Small intestine (tissue), 7 donors: ENCODE measurements around the gene PPRC1. TPM values are rescaled to one million over a fixed set of nuclear protein-coding genes. Genes with fewer than 3 reads are reported as not detected.

Experiments used
- DNase-seq, 2 donors: peaks; one replicate each; pipeline versions ENCODE4 v3.0.0 to v3.0.0-alpha.2; 2013
- FAIRE-seq: peaks from 2 replicates; lab custom pipeline; 2012; peaks lifted over from hg19 to GRCh38; lab: Jason Lieb, UNC
- H3K27ac ChIP-seq, 3 donors: one replicate each; pipeline ENCODE4 v1.5.1; 2013; ENCODE audit warnings: low read length in 2 of 3, mild to moderate bottlenecking in 2 of 3, control low read depth in 1 of 3, inconsistent platforms in 1 of 3, low read depth in 1 of 3, moderate library complexity in 1 of 3
- H3K27me3 ChIP-seq, 3 donors: one replicate each; pipeline ENCODE4 v1.6.1; 2013; ENCODE audit warnings: low read length in 3 of 3, inconsistent platforms in 1 of 3; ENCODE audit not compliant: control insufficient read depth in 3 of 3, insufficient read depth in 3 of 3
- H3K36me3 ChIP-seq, 3 donors: one replicate each; pipeline ENCODE4 v1.6.1; 2013; ENCODE audit warnings: low read length in 3 of 3, inconsistent platforms in 1 of 3, low read depth in 1 of 3, mild to moderate bottlenecking in 1 of 3, moderate library complexity in 1 of 3; ENCODE audit not compliant: control insufficient read depth in 3 of 3, insufficient read depth in 2 of 3
- H3K4me1 ChIP-seq, 3 donors: one replicate each; pipeline ENCODE4 v1.6.1; 2013; ENCODE audit warnings: low read length in 2 of 3, inconsistent platforms in 1 of 3, low read depth in 1 of 3, mild to moderate bottlenecking in 1 of 3, moderate library complexity in 1 of 3; ENCODE audit not compliant: control insufficient read depth in 3 of 3, insufficient read depth in 2 of 3
- H3K4me3 ChIP-seq, 3 donors: one replicate each; pipeline ENCODE4 v1.5.1; 2013; ENCODE audit warnings: low read length in 3 of 3, control low read depth in 1 of 3, inconsistent platforms in 1 of 3, low read depth in 1 of 3, mild to moderate bottlenecking in 1 of 3, moderate library complexity in 1 of 3
- H3K9me3 ChIP-seq, 2 donors: one replicate each; pipeline ENCODE4 v1.6.1; 2013; ENCODE audit warnings: low read depth in 1 of 2, low read length in 1 of 2; ENCODE audit not compliant: control insufficient read depth in 2 of 2, insufficient read depth in 1 of 2
- WGBS, 3 donors: extraction: QIAGEN DNeasy Blood & Tissue Kit; methylation state at CpG; one replicate each; pipeline ENCODE4 v1.1.7; 2013; 5-methylcytosine and 5-hydroxymethylcytosine counted together
- polyA plus RNA-seq, 4 donors: library from polyadenylated mRNA; stranded (reverse) in 3 of 4; unstranded in 1 of 4; fragments of 200-250 nt in 3 of 4; fragments of 120-200 nt in 1 of 4; gene quantifications; one replicate each; pipeline versions ENCODE4 v1.2.1 to v1.2.3, GENCODE V29; 2013
- donor health status: healthy with polysubstance abuse.
- donor health status: control.
- donor health status: control.
- donor health status: Bipolar disorder and iron deficiency.
- donor health status: healthy.

The PPRC1 gene
- polyA plus RNA-seq, 4 donors, result 4.5 to 26.5 (median 11.9) TPM

DNA sequence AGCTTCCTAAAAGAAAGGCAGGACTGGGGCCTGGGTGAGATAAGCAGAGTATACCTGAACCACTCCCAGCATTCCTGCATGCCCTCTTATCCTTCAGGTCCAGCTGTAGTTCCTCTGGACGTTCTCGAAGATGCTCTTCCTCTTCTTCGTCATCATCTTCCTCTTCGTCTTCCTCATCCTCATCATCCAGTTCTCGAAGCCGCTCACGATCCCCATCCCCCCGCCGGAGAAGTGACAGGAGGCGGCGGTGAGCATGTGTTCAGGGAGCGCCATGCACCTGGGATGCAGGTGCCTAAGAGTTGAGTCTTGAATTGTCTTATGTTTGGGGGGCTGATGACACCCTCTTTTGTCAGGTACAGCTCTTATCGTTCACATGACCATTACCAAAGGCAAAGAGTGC is 15.4 kb downstream of the PPRC1 start:
- FAIRE-seq (no peak), DNase-seq (no peak)
- Histone ChIP-seq H3K27ac (no peak overlapping the region), H3K4me1 (peaks cover 0 to 18% (median under 1%) of the 10 kb centered on the region in 3 donors), H3K36me3 (peaks cover 7 to 51% (median 14%) of the 10 kb centered on the region in 3 donors), H3K9me3 (no peaks in the 10 kb centered on the region), H3K27me3 (no peaks in the 10 kb centered on the region), H3K4me3 (no peak overlapping the region)
- WGBS, 3 donors, result 94 to 97% (median 95%) methylated on average over 13 of the region's 13 CpGs

- H3K4me3 ChIP-seq, result peak overlapping the region in 2 of 3 donors; percentile 45 to 94
- FAIRE-seq (no peak), DNase-seq (peak in 1 of 2 donors; percentile 64)
- H3K4me1 ChIP-seq, result peaks cover 0 to 20% (median 2%) of the 10 kb centered on the region in 3 donors
- H3K9me3 ChIP-seq, result no peaks in the 10 kb centered on the region
- H3K27ac ChIP-seq, result peak overlapping the region; percentile 85 to 97 (median 88)
- H3K27me3 ChIP-seq, result no peaks in the 10 kb centered on the region
- peaks cover 2 to 51% (median 11%) of the 10 kb centered on the region in 3 donors for H3K36me3 ChIP-seq
- 21 to 64% (median 33%) methylated on average over 3 of the region's 3 CpGs for WGBS, 3 donors
Measured at GRCh38 chr10:102150970-102151773, 18.3 kb downstream of the PPRC1 start.

- peak within 1 kb of the TSS; percentile 85 to 97 (median 88) for H3K27ac ChIP-seq
- DNase-seq, result peak; percentile 98 to 100
- H3K4me3 ChIP-seq, result peak within 1 kb of the TSS; percentile 81 to 94 (median 89)
- peaks cover 0 to 20% (median 2%) of the 10 kb centered on the region in 3 donors for H3K4me1 ChIP-seq
- WGBS, 3 donors, result 3 to 4% (median 4%) methylated on average over 59 of the region's 59 CpGs
- FAIRE-seq, result no peak
- H3K27me3 ChIP-seq, result no peaks in the 10 kb centered on the region
- peaks cover 4 to 48% (median 11%) of the 10 kb centered on the region in 3 donors for H3K36me3 ChIP-seq
- H3K9me3 ChIP-seq, result no peaks in the 10 kb centered on the region
Measured at GRCh38 chr10:102151774-102152544, 19.1 kb downstream of the PPRC1 start, which contains the start of gene NOLC1. Gene NOLC1, plus strand, starts transcription at chr10:102152389. Its CDS starts 22 bp downstream, at chr10:102152411.

DNA sequence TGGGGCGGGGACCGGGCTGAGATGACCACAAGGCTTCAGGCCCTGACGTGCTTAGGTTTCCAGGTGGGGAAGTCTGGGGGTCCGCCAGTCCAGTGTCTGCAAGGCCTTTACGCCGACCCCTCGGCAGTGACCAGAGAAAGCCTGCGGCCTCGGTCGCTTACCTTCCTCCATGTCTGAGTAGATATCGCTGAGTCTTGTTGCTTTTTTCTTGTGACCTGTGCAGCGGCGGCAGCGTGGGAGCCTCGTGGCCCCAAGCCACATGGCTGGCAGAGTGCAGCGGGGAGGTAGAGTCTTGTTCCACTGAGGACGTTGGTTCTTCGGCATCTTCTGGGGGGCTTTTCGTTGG is 19.7 kb downstream of the PPRC1 start:
- H3K36me3 ChIP-seq, result peaks cover 9 to 47% (median 9%) of the 10 kb centered on the region in 3 donors
- FAIRE-seq (no peak), DNase-seq (no peak)
- H3K4me1 ChIP-seq, result peaks cover 0 to 20% (median 2%) of the 10 kb centered on the region in 3 donors
- no peaks in the 10 kb centered on the region for H3K9me3 ChIP-seq
- H3K4me3 ChIP-seq, result peak overlapping the region; percentile 81 to 94 (median 89)
- H3K27ac ChIP-seq, result peak overlapping the region; percentile 74 to 97 (median 88)
- WGBS, 3 donors, result 0% methylated on average over 19 of the region's 19 CpGs
- no peaks in the 10 kb centered on the region for H3K27me3 ChIP-seq

GRCh38 chr10:102153093-102153620 is 20.3 kb downstream of the PPRC1 start:
- 25% methylated on average over 5 of the region's 5 CpGs for whole genome bisulfite sequencing, 3 donors
- peak overlapping the region in 2 of 3 donors; percentile 88 to 97 for H3K27ac ChIP-seq
- DNase-seq (peak; percentile 6 to 22), FAIRE-seq (no peak)
- H3K4me1 ChIP-seq, result peaks cover 0 to 20% (median 2%) of the 10 kb centered on the region in 3 donors
- H3K27me3 ChIP-seq, result no peaks in the 10 kb centered on the region
- peak overlapping the region; percentile 81 to 94 (median 89) for H3K4me3 ChIP-seq
- peaks cover 12 to 50% (median 14%) of the 10 kb centered on the region in 3 donors for H3K36me3 ChIP-seq
- no peaks in the 10 kb centered on the region for H3K9me3 ChIP-seq

DNA sequence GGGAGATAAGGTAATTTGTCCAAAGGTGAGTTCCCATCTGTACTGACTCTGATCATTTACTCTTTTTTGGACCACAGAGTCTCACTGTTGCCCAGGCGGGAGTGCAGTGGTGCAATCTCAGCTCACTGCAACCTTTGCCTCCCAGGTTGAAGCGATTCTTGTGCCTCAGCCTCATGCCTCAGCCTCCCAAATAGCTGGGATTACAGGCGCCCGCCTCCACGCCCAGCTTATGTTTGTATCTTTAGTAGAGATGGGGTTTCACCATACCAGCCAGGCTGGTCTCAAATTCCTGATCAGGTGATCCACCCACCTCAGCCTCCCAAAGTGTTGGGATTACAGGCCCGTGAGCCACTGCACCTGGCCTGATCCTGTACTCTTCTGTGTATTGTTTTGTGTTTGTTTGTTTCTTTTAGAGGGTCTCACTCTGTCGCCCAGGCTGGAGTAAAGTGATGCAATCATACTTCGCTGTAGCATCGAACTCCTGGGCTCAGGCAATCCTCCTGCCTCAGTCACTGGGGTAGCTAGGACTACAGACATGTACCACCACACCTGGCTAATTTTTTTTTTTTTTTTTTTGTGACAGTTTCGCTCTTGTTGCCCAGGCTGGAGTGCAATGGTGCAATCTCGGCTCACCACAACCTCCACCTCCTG is 21.8 kb downstream of the PPRC1 start:
- Histone ChIP-seq H3K4me1 (peaks cover 0 to 19% (median 2%) of the 10 kb centered on the region in 3 donors), H3K36me3 (peaks cover 12 to 46% (median 21%) of the 10 kb centered on the region in 3 donors), H3K9me3 (no peaks in the 10 kb centered on the region), H3K27me3 (no peaks in the 10 kb centered on the region), H3K4me3 (no peak overlapping the region), H3K27ac (no peak overlapping the region)
- 88 to 91% (median 91%) methylated on average over 11 of the region's 11 CpGs for WGBS, 3 donors
- FAIRE-seq (no peak), DNase-seq (peak in 1 of 2 donors; percentile 17)

- 88 to 91% (median 90%) methylated on average over 3 of the region's 3 CpGs for WGBS, 3 donors
- FAIRE-seq (no peak), DNase-seq (no peak)
- H3K27me3 ChIP-seq, result no peaks in the 10 kb centered on the region
- H3K4me3 ChIP-seq, result no peak overlapping the region
- no peak overlapping the region for H3K27ac ChIP-seq
- peaks cover 26 to 66% (median 39%) of the 10 kb centered on the region in 3 donors for H3K36me3 ChIP-seq
- no peaks in the 10 kb centered on the region for H3K9me3 ChIP-seq
- peaks cover 0 to 7% (median 2%) of the 10 kb centered on the region in 3 donors for H3K4me1 ChIP-seq
Measured at GRCh38 chr10:102157224-102157623, 24.4 kb downstream of the PPRC1 start.
